Adrenal gland (tissue), 12 donors: ENCODE data around the gene GDF9. TPM values are rescaled to one million over a fixed set of nuclear protein-coding genes. Genes with fewer than 3 reads are reported as not detected.

Experiments
- DNase-seq, 7 donors: peaks; one replicate each; pipeline ENCODE4 v3.0.0-alpha.2; 2019 to 2020
- H3K27ac ChIP-seq, 5 donors: fragments of 200-600 bp; sonication (generic) in 4 of 5; 1 replicate in 3 of 5; 2 replicates in 2 of 5; pipeline versions ENCODE4 v1.5.1 to v1.8.0; 2016 to 2020; ENCODE audit warnings: mild to moderate bottlenecking in 1 of 5
- H3K27me3 ChIP-seq: fragments of 200-600 bp; 2 replicates; pipeline ENCODE4 v1.8.0; 2021
- H3K36me3 ChIP-seq, 2 donors: fragments of 200-600 bp; replicated peaks in 1 of 2; 1 replicate in 1 of 2; 2 replicates in 1 of 2; pipeline versions ENCODE4 v1.5.1 to v1.8.0; 2018 to 2022
- H3K4me1 ChIP-seq, 2 donors: fragments of 200-600 bp; replicated peaks in 1 of 2; 1 replicate in 1 of 2; 2 replicates in 1 of 2; pipeline versions ENCODE4 v1.5.1 to v1.8.0; 2018 to 2021
- H3K4me3 ChIP-seq, 4 donors: fragments of 200-600 bp; sonication (generic) in 3 of 4; one replicate each; pipeline ENCODE4 v1.5.1; 2016 to 2018
- H3K9me3 ChIP-seq, 3 donors: fragments of 200-600 bp; sonication (generic) in 1 of 3; replicated peaks in 1 of 3; 1 replicate in 2 of 3; 2 replicates in 1 of 3; pipeline versions ENCODE4 v1.5.1 to v1.8.0; 2016 to 2021
- POLR2A ChIP-seq, 2 donors: fragments of 450-650 bp; IDR thresholded peaks; one replicate each; pipeline ENCODE4 v1.6.1; 2017; ENCODE audit warnings: antibody characterized with exemption in 2 of 2, mild to moderate bottlenecking in 2 of 2, moderate library complexity in 1 of 2
- WGBS, 4 donors: extraction: QIAGEN DNeasy Blood & Tissue Kit in 2 of 4; methylation state at CpG; one replicate each; pipeline versions ENCODE4 v1.1.5 to v1.1.7; 2013 to 2017; 5-methylcytosine and 5-hydroxymethylcytosine counted together
- intact Hi-C, 2 donors: fragments of 100-400 bp; cut with DNase I; formaldehyde crosslinking; loops; one replicate each; pipeline versions ENCODE4 v1.14.1 to v1.15.0; 2022 to 2023
- polyA plus RNA-seq, 3 donors: library from polyadenylated mRNA; stranded (reverse); fragments of 200-250 nt in 2 of 3; fragments of 350-450 nt in 1 of 3; fragmentation: Illumina TruSeq in 1 of 3; extraction: RNeasy Lipid Tissue Mini Kit (QIAGEN cat#74804) in 1 of 3; gene quantifications; one replicate each; pipeline ENCODE4 v1.2.3, GENCODE V29; 2013 to 2014
- total RNA-seq, 9 donors: library from RNA; depleted of rRNA in 4 of 9; stranded (reverse); fragments of >200 nt in 4 of 9; fragments of 120-200 nt in 1 of 9; fragmentation: NEBNext Ultra II Directional in 1 of 9; extraction: Animal tissue kit (Norgen Biotek cat#: 25700) in 1 of 9; gene quantifications; one replicate each; pipeline versions ENCODE4 v1.1.0 to v1.2.4, GENCODE V29; 2013 to 2023
- TF ChIP-seq, protein P1 (sequence below), 6 experiments: fragments of 450-650 bp in 4 of 6; fragments of 200-600 bp in 2 of 6; sonication (generic) in 1 of 6; IDR thresholded peaks; 1 replicate in 5 of 6; 2 replicates in 1 of 6; pipeline versions ENCODE4 v1.5.1 to v1.8.0; 2016 to 2021; ENCODE audit warnings: antibody characterized with exemption in 6 of 6, mild to moderate bottlenecking in 2 of 6, moderate library complexity in 1 of 6
- donor health status: healthy with polysubstance abuse.
- donor health status: Bipolar disorder and iron deficiency.
- donor health status: DM: yes; HTN: yes; CAD: no.
- donor health status: DM: no; HTN: no; CAD: no.
- donor health status: DM: no; HTN: no; CAD: no.
- donor health status: DM: yes; HTN: yes; CAD: no.

The GDF9 gene
- total and polyA plus RNA-seq, 12 donors = 0.41 to 1.4 (median 0.83) TPM

GRCh38 chr5:132823481-132824050 is 42.7 kb downstream of the GDF9 start:
- Histone ChIP-seq H3K27ac (peak overlapping the region in 2 of 5 donors; percentile 57 to 62), H3K4me3 (peak overlapping the region in 1 of 4 donors; percentile 47), H3K9me3 (no peaks in the 10 kb centered on the region), H3K27me3 (no peaks in the 10 kb centered on the region), H3K4me1 (peaks cover 0 to 11% of the 10 kb centered on the region in 2 donors), H3K36me3 (no peaks in the 10 kb centered on the region)
- TF ChIP-seq, protein P1, sequence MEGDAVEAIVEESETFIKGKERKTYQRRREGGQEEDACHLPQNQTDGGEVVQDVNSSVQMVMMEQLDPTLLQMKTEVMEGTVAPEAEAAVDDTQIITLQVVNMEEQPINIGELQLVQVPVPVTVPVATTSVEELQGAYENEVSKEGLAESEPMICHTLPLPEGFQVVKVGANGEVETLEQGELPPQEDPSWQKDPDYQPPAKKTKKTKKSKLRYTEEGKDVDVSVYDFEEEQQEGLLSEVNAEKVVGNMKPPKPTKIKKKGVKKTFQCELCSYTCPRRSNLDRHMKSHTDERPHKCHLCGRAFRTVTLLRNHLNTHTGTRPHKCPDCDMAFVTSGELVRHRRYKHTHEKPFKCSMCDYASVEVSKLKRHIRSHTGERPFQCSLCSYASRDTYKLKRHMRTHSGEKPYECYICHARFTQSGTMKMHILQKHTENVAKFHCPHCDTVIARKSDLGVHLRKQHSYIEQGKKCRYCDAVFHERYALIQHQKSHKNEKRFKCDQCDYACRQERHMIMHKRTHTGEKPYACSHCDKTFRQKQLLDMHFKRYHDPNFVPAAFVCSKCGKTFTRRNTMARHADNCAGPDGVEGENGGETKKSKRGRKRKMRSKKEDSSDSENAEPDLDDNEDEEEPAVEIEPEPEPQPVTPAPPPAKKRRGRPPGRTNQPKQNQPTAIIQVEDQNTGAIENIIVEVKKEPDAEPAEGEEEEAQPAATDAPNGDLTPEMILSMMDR (IDR thresholded peaks at IDR 0.05) = no peak
- TF ChIP-seq POLR2A (IDR thresholded peaks at IDR 0.05) = no peak
- intact Hi-C loops = loop anchor here in 1 of 2 donors (5.0 kb wide), 1 partner anchor 296 kb away; no protein-coding TSS in a partner anchor
- DNase-seq = no peak
- WGBS, 4 donors = 83 to 93% (median 87%) methylated on average over 3 to 7 of the region's 7 CpGs

DNA sequence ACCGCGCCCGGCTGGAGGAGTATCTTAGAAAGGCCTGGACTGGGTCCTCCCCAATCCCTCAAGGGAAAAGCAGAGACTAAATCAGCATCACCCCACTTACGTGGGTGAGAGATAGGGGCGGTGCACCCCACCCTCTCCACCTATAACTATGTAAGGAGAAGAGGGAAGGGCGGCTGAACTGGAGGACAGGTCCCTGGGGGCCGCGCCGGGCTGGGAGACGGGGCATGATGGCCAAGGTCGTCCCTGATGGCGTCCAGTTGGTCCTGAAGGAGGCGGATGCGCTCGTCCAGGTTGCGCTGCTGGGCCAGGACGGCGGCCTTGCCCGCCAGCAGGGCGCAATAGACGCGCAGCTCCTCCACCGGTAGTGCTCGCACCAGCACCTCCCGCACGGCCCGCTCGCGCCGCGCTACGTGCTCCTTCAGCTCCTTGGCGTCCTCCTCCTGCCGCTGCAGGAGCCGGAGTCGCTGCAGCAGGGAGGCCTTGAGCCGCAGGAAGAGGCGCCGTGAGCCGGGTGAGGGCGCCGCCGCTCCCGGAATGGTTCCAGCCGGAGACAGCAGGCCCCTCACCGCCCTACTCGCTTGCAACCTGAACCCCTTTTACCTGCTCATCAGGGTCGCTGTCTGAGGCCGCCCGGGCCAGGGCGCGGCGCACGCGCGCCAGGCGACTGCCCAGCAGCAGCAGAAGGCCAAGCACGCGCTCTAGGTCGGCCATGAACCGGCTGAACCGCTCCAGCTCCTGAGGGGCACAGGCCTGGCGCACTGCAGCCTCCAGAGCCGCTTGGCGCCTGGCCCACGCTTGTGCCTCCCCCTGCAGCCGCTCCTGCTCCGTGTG is 43.4 kb downstream of the GDF9 start:
- Histone ChIP-seq H3K36me3 (no peaks in the 10 kb centered on the region), H3K27me3 (no peaks in the 10 kb centered on the region), H3K9me3 (no peaks in the 10 kb centered on the region), H3K4me1 (peaks cover 0 to 11% of the 10 kb centered on the region in 2 donors), H3K4me3 (peak overlapping the region in 1 of 4 donors; percentile 47), H3K27ac (peak overlapping the region in 2 of 5 donors; percentile 57 to 62)
- DNase-seq = peak in 5 of 7 donors; percentile 46 to 61 (median 57)
- TF ChIP-seq, protein P1 (IDR thresholded peaks at IDR 0.05) = peak in 2 of 6 experiments; percentile 1 to 13
- TF ChIP-seq POLR2A (IDR thresholded peaks at IDR 0.05) = no peak
- intact Hi-C loops = loop anchor here in 1 of 2 donors (5.0 kb wide), 1 partner anchor 296 kb away; no protein-coding TSS in a partner anchor
- WGBS, 4 donors = 15 to 31% (median 20%) methylated on average over 21 to 68 of the region's 68 CpGs

GRCh38 chr5:132821791-132822190 is 44.5 kb downstream of the GDF9 start:
- intact Hi-C loops = loop anchor here in 1 of 2 donors (5.0 kb wide), 1 partner anchor 294 kb away; no protein-coding TSS in a partner anchor
- DNase-seq = no peak
- H3K27me3 ChIP-seq = no peaks in the 10 kb centered on the region
- WGBS, 4 donors = 88 to 100% (median 92%) methylated on average over 1 of the region's 1 CpG
- peaks cover 0 to 11% of the 10 kb centered on the region in 2 donors for H3K4me1 ChIP-seq
- no peak overlapping the region for H3K4me3 ChIP-seq
- no peak overlapping the region for H3K27ac ChIP-seq
- no peaks in the 10 kb centered on the region for H3K9me3 ChIP-seq
- TF ChIP-seq POLR2A (IDR thresholded peaks at IDR 0.05) = no peak
- TF ChIP-seq, protein P1 (IDR thresholded peaks at IDR 0.05) = no peak
- no peaks in the 10 kb centered on the region for H3K36me3 ChIP-seq

DNA sequence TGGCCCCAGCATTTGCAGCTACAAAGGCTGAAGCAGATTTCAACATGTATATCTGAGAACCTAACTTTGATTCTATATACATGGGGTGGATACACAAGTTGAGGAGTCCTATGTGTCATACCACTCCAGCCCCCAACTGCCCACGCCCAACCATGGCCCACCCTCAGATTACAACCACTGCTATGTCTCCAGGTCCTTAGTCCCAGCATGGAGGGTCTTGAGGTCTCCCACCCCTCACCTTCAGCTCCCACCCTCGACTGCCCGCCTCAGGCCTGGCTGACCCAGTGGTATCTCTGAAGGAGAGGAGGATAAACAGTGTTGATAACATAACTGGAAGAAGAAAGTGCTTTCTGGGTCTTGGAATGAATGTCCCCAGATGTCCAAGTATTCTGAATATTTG is 44.9 kb downstream of the GDF9 start:
- Histone ChIP-seq H3K9me3 (no peaks in the 10 kb centered on the region), H3K36me3 (no peaks in the 10 kb centered on the region), H3K27ac (no peak overlapping the region), H3K4me3 (no peak overlapping the region), H3K27me3 (no peaks in the 10 kb centered on the region), H3K4me1 (peaks cover 0 to 11% of the 10 kb centered on the region in 2 donors)
- DNase-seq = no peak
- intact Hi-C loops = loop anchor here in 1 of 2 donors (5.0 kb wide), 1 partner anchor 294 kb away; no protein-coding TSS in a partner anchor
- no peak for TF ChIP-seq POLR2A (IDR thresholded peaks at IDR 0.05)
- TF ChIP-seq, protein P1 (IDR thresholded peaks at IDR 0.05) = no peak
- WGBS, 4 donors = 84 to 96% (median 92%) methylated on average over 3 of the region's 3 CpGs
